ENCODE data around the gene FGD2.

FGD2 gene

GRCh38 chr6:37068356-37069270, 63.2 kb downstream of the FGD2 start:
- FAIRE-seq = no peak

GRCh38 chr6:37069639-37070038, 64.2 kb downstream of the FGD2 start:
- no peak for FAIRE-seq

- FAIRE-seq = no peak
These were observed 67.1 kb downstream of the FGD2 start for GRCh38 chr6:37072526-37072925.

GRCh38 chr6:37074053-37074827, 68.8 kb downstream of the FGD2 start:
- FAIRE-seq = no peak

- no peak for FAIRE-seq
These were observed 71.9 kb downstream of the FGD2 start for GRCh38 chr6:37077191-37077904.

GRCh38 chr6:37077905-37078296, 72.4 kb downstream of the FGD2 start:
- no peak for FAIRE-seq

Measured in G401.6 (cell line).